AML-193 (cell line): ENCODE data around the gene ARFIP2.
A peak's percentile ranks its signal among the peaks of the same experiment; 100 is the strongest.
"Not testable (repeated sequence)": the region's sequence is repeated elsewhere in the genome, so short reads cannot be mapped to it uniquely, and the experiment has no call there.

Source experiments
- DNase-seq, 2 experiments: peaks; one replicate each; lab custom pipeline; 2025; lab: John Stamatoyannopoulos, UW

Gene ARFIP2

DNA sequence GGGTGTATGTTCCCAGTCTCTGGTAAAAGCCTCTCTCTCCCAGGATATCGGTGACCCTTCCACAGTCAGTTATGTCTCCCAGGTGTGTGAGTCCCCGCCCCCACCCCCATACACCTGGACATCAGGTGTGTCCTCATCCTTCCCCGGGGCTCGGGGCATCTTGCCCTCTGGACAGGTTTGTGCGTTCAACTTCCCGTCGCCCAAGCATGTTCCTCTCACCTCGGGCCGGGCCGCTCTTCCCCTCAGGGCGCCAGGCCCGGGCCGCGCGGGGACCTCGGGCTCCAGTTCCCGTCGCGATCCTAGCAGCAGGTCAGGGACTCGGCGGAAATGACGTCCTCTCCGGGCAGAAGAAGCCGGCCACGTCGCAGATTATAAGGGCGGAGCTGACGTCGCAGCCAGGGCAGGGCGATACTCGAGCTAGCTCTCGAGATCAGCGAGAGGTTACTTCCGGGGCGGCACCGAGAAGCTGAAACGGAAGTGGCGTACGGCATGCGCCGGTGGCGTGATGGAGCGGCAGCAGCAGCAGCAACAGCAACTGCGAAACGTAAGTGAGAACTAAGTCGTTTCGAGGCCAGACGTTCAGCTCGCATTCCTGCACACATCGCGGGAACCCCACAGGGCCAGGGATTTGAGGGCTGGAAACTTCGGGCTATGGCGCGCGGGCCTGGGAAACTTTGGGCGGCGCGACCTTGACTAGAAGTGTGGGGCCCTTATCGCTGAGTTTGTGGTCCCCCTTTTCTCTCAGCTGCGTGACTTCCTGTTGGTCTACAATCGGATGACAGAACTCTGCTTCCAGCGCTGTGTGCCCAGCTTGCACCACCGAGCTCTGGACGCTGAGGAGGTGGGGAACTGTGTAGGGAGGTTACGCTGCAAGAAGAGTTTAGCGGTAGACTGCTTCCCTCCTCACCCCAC, at the start of gene ARFIP2, which contains the start of gene TIMM10B:
Gene ARFIP2, minus strand, starts transcription at position 320 of the 912 bp plus-strand sequence. CDS start 910 bp downstream, outside the sequence.
Gene TIMM10B, plus strand, starts transcription at position 490 of the 912 bp plus-strand sequence. Its CDS starts 16 bp downstream, at position 506.
- peak; percentile 97 for DNase-seq

DNA sequence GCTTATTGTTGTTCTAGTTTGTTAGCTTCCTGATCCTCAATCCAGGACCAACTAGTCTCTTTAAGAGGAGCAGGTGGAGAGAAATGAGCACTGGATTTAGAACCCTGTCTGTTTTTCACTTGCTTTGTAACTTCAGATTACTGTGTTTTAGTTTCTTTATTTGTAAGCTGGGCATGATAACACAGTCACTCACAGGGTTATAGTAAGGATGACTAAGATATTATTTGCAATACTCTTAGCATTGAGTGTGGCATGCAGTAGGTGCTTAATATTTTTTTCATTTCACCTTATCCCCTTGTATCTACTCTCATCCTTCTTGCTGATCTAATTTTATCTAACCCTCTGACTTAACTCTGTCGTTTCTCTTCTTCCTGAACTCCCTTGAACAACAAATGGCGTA, 49.7 kb upstream of the ARFIP2 start:
- DNase-seq, result no peak

- no peak for DNase-seq
Observed at GRCh38 chr11:6529266-6529665, 48.1 kb upstream of the ARFIP2 start.

GRCh38 chr11:6526411-6527135, 45.4 kb upstream of the ARFIP2 start:
- DNase-seq, result no peak

GRCh38 chr11:6523253-6523652, 42.1 kb upstream of the ARFIP2 start:
- DNase-seq, result no peak

DNA sequence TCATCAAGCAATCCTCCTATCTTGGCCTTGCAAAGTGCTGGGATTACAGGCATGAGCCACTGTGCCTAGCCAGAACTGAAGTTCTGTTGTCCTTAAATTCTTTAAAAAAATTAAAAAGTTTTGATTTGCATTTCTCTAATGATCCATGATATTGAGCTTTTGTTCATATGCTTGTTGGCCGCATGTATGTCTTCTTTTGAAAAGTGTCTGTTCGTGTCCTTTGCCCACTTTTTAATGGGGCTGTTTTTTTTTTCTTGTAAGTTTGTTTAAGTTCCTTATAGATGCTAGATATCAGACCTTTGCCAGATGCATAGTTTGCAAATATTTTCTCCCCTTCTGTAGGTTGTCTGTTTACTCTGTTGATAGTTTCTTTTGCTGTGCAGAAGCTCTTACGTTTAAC, 40.8 kb upstream of the ARFIP2 start:
- not testable (repeated sequence) for DNase-seq

GRCh38 chr11:6520265-6520664, 39.1 kb upstream of the ARFIP2 start:
- DNase-seq, result no peak

DNA sequence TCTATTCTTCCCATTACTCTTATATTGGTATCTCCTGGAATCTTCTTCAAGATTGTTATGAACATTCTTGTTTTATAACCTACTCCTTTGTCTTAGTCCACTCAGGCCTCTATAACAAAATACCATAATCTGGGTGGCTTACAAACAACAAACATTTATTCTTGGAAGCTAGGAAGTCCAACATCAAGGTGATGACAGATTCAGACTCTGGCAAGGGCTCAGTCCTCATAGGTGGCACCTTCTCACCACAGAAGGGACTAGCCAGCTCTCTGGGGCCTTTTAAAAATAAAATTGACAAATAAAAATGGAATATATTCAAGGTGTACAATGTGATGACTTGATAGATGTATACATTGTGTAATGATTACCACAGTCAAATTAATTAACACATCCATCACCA, 35.7 kb upstream of the ARFIP2 start:
- DNase-seq, result no peak

GRCh38 chr11:6505577-6506240, 24.6 kb upstream of the ARFIP2 start:
- DNase-seq, result peak; percentile 53 to 60

- DNase-seq, result no peak
Observed at GRCh38 chr11:6504166-6504565, 23.0 kb upstream of the ARFIP2 start.

DNA sequence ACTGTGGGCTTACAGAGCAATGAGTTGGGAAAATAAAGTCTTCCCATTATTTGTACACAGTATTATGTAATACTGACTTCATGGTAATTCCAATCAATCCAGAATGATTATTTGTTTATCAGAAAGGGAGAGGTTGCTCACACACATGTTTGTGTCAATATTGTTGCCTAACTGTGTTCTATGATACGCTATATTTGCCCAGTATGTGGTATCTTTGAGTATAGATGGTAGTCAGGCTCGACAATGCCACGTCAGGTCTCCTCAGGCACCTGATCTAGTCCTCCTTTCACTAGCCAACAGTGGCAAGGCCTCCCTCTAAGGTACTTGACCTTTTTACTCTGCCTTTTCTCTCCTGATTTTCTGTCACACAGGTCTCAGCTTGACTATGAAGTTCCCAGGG, 21.3 kb upstream of the ARFIP2 start:
- no peak for DNase-seq

DNA sequence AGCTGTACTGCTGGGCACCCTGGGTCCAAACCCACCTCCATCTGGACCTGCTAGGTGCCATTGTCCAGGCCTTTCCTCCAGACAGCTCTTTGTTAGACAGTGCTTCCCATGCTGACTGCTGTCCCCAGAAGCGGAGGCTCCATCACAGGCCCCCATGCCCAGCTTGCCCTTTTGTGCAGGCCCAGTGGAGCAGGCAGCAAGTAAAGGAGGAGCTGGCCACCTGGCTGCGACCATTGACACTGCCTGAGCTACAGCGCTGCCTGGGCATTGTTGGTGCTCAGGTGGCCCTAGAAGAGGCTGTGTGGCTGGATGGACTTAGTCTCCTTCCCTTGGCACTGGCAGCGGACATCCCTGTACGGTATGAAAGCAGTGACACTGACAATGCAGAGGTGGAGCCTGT, 17.4 kb upstream of the ARFIP2 start:
- no peak for DNase-seq

DNA sequence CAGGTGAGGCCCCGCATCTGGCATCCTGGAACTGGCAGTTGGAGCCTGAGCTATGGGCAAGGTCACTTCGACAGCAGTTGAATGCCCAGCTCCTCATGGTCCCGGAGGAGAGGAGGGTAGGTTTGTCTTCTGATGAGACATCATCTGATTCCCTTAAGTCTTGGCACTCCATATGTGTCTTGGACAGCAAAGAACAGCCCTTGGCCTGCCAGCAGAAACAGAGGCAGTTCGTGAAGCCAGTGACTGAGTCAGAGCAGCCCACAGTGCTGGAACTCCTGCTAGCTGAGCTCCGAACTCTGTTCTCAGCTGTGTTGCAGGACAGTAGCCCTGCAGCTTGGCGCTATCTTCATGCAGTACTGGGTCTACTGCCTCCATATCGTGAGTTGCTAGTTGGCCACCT, 17.0 kb upstream of the ARFIP2 start:
- DNase-seq, result no peak

GRCh38 chr11:6497069-6497839, 16.1 kb upstream of the ARFIP2 start, which contains the start of gene DNHD1:
Gene DNHD1 (plus strand): TSS chr11:6497280. CDS start chr11:6498216, 936 bp downstream.
- DNase-seq, result no peak

DNA sequence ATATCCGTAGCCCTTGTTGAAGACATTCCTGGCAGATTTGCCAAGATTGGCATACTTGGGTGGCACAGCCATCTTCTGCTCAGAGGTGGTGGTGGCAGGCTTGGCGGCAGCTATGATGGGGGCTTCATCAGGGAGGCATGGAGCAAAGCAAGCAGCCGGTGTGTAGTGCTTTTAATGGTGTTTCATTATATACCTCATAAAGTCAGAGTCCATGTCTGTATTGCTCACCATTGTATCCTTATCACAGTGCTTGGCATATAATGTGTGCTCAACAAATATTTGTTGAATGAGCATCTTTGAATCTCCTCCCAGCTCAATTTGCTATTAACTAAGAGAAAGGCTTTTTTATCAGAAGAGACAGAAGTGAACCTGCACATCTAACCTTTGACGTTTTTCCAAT, 8.2 kb upstream of the ARFIP2 start:
- no peak for DNase-seq

- no peak for DNase-seq
Observed at GRCh38 chr11:6488821-6489220, 7.7 kb upstream of the ARFIP2 start.

DNA sequence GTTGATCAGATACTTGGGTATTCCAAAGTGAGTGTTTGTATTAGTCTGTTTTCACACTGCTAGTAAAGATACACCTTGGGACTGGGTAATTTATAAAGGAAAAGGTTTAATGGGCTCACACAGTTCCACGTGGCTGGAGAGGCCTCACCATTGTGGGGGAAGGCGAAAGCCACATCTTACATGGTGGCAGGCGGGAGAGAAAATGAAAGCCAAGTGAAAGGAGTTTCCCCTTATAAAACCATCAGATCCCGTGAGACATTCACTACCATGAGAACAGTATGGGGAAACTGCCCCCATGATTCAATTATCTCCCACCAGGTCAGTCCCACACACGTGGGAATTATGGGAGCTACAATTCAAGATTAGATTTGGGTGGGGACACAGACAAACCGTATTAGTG, 7.2 kb upstream of the ARFIP2 start:
- no peak for DNase-seq

- DNase-seq, result no peak
Observed at GRCh38 chr11:6486938-6487337, 5.8 kb upstream of the ARFIP2 start.

DNA sequence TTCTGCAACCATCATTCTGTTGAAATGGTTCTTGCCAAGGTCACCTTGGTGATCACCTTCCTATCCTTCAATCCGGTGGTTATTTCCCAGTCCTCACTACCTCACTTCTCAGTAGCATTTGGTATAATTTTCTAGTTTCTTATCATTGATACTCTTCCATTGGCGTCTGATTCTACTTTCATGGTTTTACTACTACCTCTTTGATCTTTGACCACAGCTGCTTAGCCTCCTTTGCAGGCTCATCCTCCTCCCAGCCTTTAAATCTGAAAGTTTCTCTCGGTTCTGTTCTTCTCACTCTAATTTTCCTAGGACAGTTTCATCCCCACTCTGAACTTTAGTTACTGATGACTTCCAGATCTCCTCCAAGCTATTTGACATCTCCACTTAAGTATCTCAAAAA, 5.1 kb upstream of the ARFIP2 start:
- no peak for DNase-seq

DNA sequence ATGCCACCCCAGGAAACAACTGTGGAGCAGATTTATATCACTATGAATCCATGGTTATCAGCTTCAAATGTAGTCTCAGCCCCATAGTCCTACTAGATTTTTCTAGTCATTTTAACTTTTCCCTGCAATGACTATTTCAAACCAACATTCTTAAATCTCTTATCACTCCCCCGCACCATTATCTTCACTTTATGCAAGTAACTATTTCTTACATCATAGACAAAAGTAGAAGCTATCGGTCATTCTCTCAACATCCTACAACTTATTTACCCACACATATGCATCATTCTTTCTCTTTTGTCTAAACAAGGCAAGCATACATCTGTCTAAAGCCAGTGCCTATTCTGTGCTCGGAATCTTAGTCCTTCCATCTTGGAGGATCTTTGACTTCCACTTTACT, 4.5 kb upstream of the ARFIP2 start:
- DNase-seq, result no peak

GRCh38 chr11:6483015-6483414, 1.9 kb upstream of the ARFIP2 start:
- DNase-seq, result no peak

DNA sequence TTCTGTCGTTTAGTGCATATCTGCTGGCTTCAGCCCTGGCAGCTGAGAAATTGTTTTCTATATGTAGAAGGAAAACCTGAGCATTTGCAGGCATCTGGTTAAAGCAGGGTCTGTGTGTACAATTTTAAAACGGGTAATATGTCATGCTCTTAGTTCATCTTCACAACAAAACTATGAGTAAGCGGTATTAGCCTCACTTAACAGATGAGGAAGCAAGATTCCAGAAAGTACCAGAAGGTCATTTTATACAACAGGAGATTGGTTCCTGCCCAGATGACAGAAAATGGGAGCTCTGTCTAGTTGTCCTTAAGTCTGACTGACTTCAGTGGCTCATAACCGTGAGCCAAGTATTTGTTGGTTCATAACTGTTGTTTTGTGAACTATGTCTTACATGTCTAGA, 1.3 kb upstream of the ARFIP2 start:
- no peak for DNase-seq
